T-helper 17 cell (primary cell): ENCODE results near the gene SUCNR1. TPM values are rescaled to one million over a fixed set of nuclear protein-coding genes. Genes with fewer than 3 reads are reported as not detected.
A peak's percentile ranks its signal among the peaks of the same experiment; 100 is the strongest.

ENCODE experiments used
- ATAC-seq: fragments of 150-1000 bp; cut with Tn5 transposase; 2 replicates; pipeline ENCODE4 v1.10.0; 2021; ENCODE audit warnings: mild to moderate bottlenecking, moderate library complexity
- DNase-seq, 3 donors: peaks; one replicate each; pipeline versions ENCODE4 v3.0.0 to v3.0.0-alpha.2; 2020 to 2021
- H3K9me3 ChIP-seq: one replicate; pipeline ENCODE4 v1.7.0; 2013; ENCODE audit warnings: low read length, mild to moderate bottlenecking; ENCODE audit not compliant: control insufficient read depth, poor library complexity, severe bottlenecking
- H3K27ac Mint-ChIP-seq: one replicate; pipeline ENCODE4 v1.8.0; 2022; ENCODE audit warnings: mild to moderate bottlenecking, moderate library complexity, mixed read lengths
- H3K27me3 Mint-ChIP-seq: one replicate; pipeline ENCODE4 v1.8.0; 2022; ENCODE audit warnings: mixed read lengths
- H3K36me3 Mint-ChIP-seq: one replicate; pipeline ENCODE4 v1.8.0; 2022; ENCODE audit warnings: low read depth, mixed read lengths
- H3K4me1 Mint-ChIP-seq: one replicate; pipeline ENCODE4 v1.8.0; 2022; ENCODE audit warnings: mild to moderate bottlenecking, mixed read lengths
- H3K4me3 Mint-ChIP-seq: one replicate; pipeline ENCODE4 v1.8.0; 2022; ENCODE audit warnings: mild to moderate bottlenecking, moderate library complexity, mixed read lengths
- total RNA-seq, 4 donors: library from RNA in 2 of 4; stranded (reverse) in 2 of 4; gene quantifications; one replicate each; pipeline ENCODE4 v1.2.3 and lab custom pipeline; 2022 to 2026

The SUCNR1 gene
- total RNA-seq, 2 donors from 2014 or later, result 1.6 TPM; not detected in 1

GRCh38 chr3:151899996-151900395, 26.6 kb downstream of the SUCNR1 start:
- H3K4me1 Mint-ChIP-seq, result peaks cover 13% of the 10 kb centered on the region

GRCh38 chr3:151900460-151900859, 27.0 kb downstream of the SUCNR1 start:
- Mint-ChIP-seq H3K4me1 (peaks cover 12% of the 10 kb centered on the region), H3K27ac (peak overlapping the region; percentile 49), H3K4me3 (no peak overlapping the region), H3K27me3 (peaks cover 27% of the 10 kb centered on the region), H3K36me3 (no peaks in the 10 kb centered on the region)
- H3K9me3 ChIP-seq, result peaks cover 3% of the 10 kb centered on the region
- ATAC-seq (no peak), DNase-seq (no peak)

More at GRCh38 chr3:151899996-151900395, 26.6 kb downstream of the SUCNR1 start:
- ATAC-seq (no peak), DNase-seq (no peak)
- Mint-ChIP-seq H3K36me3 (no peaks in the 10 kb centered on the region), H3K4me3 (no peak overlapping the region), H3K27ac (peak overlapping the region; percentile 49), H3K27me3 (peaks cover 27% of the 10 kb centered on the region)
- peaks cover 3% of the 10 kb centered on the region for H3K9me3 ChIP-seq

GRCh38 chr3:151900884-151901643, 27.6 kb downstream of the SUCNR1 start:
- no peak overlapping the region for H3K4me3 Mint-ChIP-seq

GRCh38 chr3:151901644-151902285, 28.3 kb downstream of the SUCNR1 start:
- H3K4me1 Mint-ChIP-seq, result peaks cover 6% of the 10 kb centered on the region
- no peak for ATAC-seq
- H3K9me3 ChIP-seq, result peaks cover 3% of the 10 kb centered on the region
- no peak for DNase-seq
- no peak overlapping the region for H3K4me3 Mint-ChIP-seq
- H3K36me3 Mint-ChIP-seq, result no peaks in the 10 kb centered on the region
- H3K27ac Mint-ChIP-seq, result no peak overlapping the region
- H3K27me3 Mint-ChIP-seq, result peaks cover 32% of the 10 kb centered on the region

More at GRCh38 chr3:151900884-151901643, 27.6 kb downstream of the SUCNR1 start:
- ATAC-seq (no peak), DNase-seq (no peak)
- peaks cover 3% of the 10 kb centered on the region for H3K9me3 ChIP-seq
- Mint-ChIP-seq H3K27me3 (peaks cover 27% of the 10 kb centered on the region), H3K4me1 (peaks cover 6% of the 10 kb centered on the region), H3K36me3 (no peaks in the 10 kb centered on the region), H3K27ac (no peak overlapping the region)

- H3K27me3 Mint-ChIP-seq, result peaks cover 39% of the 10 kb centered on the region
- H3K9me3 ChIP-seq, result peaks cover 3% of the 10 kb centered on the region
- no peak for ATAC-seq
- no peak overlapping the region for H3K4me3 Mint-ChIP-seq
- DNase-seq, result no peak
- no peaks in the 10 kb centered on the region for H3K36me3 Mint-ChIP-seq
- H3K4me1 Mint-ChIP-seq, result peaks cover 6% of the 10 kb centered on the region
- H3K27ac Mint-ChIP-seq, result no peak overlapping the region
Measured at GRCh38 chr3:151903501-151903991, 30.1 kb downstream of the SUCNR1 start.

- H3K9me3 ChIP-seq, result peaks cover 3% of the 10 kb centered on the region
- Mint-ChIP-seq H3K27ac (no peak overlapping the region), H3K4me3 (no peak overlapping the region), H3K27me3 (peaks cover 32% of the 10 kb centered on the region), H3K4me1 (peaks cover under 1% of the 10 kb centered on the region), H3K36me3 (no peaks in the 10 kb centered on the region)
- ATAC-seq (no peak), DNase-seq (no peak)
Measured at GRCh38 chr3:151905647-151906046, 32.2 kb downstream of the SUCNR1 start.

GRCh38 chr3:151906751-151907150, 33.3 kb downstream of the SUCNR1 start:
- H3K4me3 Mint-ChIP-seq, result no peak overlapping the region
- peak overlapping the region; percentile 39 for H3K27ac Mint-ChIP-seq
- H3K27me3 Mint-ChIP-seq, result peaks cover 21% of the 10 kb centered on the region
- H3K9me3 ChIP-seq, result peaks cover 5% of the 10 kb centered on the region
- DNase-seq (no peak), ATAC-seq (no peak)
- H3K36me3 Mint-ChIP-seq, result no peaks in the 10 kb centered on the region
- H3K4me1 Mint-ChIP-seq, result no peaks in the 10 kb centered on the region

- no peaks in the 10 kb centered on the region for H3K4me1 Mint-ChIP-seq
- no peaks in the 10 kb centered on the region for H3K36me3 Mint-ChIP-seq
- H3K27me3 Mint-ChIP-seq, result peaks cover 18% of the 10 kb centered on the region
- DNase-seq (no peak), ATAC-seq (no peak)
- H3K4me3 Mint-ChIP-seq, result no peak overlapping the region
- no peak overlapping the region for H3K27ac Mint-ChIP-seq
- H3K9me3 ChIP-seq, result peaks cover 3% of the 10 kb centered on the region
Measured at GRCh38 chr3:151908399-151908798, 35.0 kb downstream of the SUCNR1 start.

GRCh38 chr3:151909681-151910405, 36.4 kb downstream of the SUCNR1 start:
- Mint-ChIP-seq H3K4me3 (no peak overlapping the region), H3K4me1 (no peaks in the 10 kb centered on the region), H3K27me3 (peaks cover 25% of the 10 kb centered on the region), H3K27ac (no peak overlapping the region), H3K36me3 (no peaks in the 10 kb centered on the region)
- DNase-seq (no peak), ATAC-seq (no peak)
- H3K9me3 ChIP-seq, result peaks cover 3% of the 10 kb centered on the region

- H3K27me3 Mint-ChIP-seq, result peaks cover 23% of the 10 kb centered on the region
- H3K36me3 Mint-ChIP-seq, result no peaks in the 10 kb centered on the region
- peaks cover 3% of the 10 kb centered on the region for H3K9me3 ChIP-seq
- no peak for DNase-seq
- no peak overlapping the region for H3K27ac Mint-ChIP-seq
- H3K4me1 Mint-ChIP-seq, result no peaks in the 10 kb centered on the region
- H3K4me3 Mint-ChIP-seq, result no peak overlapping the region
- no peak for ATAC-seq
Measured at GRCh38 chr3:151911462-151911861, 38.0 kb downstream of the SUCNR1 start.

GRCh38 chr3:151912028-151912427, 38.6 kb downstream of the SUCNR1 start:
- Mint-ChIP-seq H3K4me3 (no peak overlapping the region), H3K36me3 (no peaks in the 10 kb centered on the region), H3K4me1 (no peaks in the 10 kb centered on the region), H3K27ac (no peak overlapping the region), H3K27me3 (peaks cover 17% of the 10 kb centered on the region)
- ATAC-seq, result no peak
- no peak for DNase-seq
- peaks cover 3% of the 10 kb centered on the region for H3K9me3 ChIP-seq

- peaks cover 4% of the 10 kb centered on the region for H3K4me1 Mint-ChIP-seq
- DNase-seq (no peak), ATAC-seq (no peak)
- no peak overlapping the region for H3K4me3 Mint-ChIP-seq
- H3K9me3 ChIP-seq, result no peaks in the 10 kb centered on the region
- no peak overlapping the region for H3K27ac Mint-ChIP-seq
- peaks cover 13% of the 10 kb centered on the region for H3K27me3 Mint-ChIP-seq
- peaks cover under 1% of the 10 kb centered on the region for H3K36me3 Mint-ChIP-seq
Measured at GRCh38 chr3:151916781-151917180, 43.3 kb downstream of the SUCNR1 start.
